Fibroblast of skin of left biceps (primary cell): Measurements from ENCODE around the gene WBP2.

ENCODE experiments used
- DNase-seq, 2 experiments: peaks; one replicate each; pipeline ENCODE4 v3.0.0-alpha.2; 2013; ENCODE audit warnings: low read depth in 2 of 2

WBP2 gene

GRCh38 chr17:75845058-75845711, 9.9 kb downstream of the WBP2 start:
- no peak for DNase-seq

- no peak for DNase-seq
Measured at GRCh38 chr17:75844530-75845057, 10.5 kb downstream of the WBP2 start.

- no peak for DNase-seq
Measured at GRCh38 chr17:75843577-75844529, 11.3 kb downstream of the WBP2 start, which contains the start of gene UNC13D. TSS of gene UNC13D (minus strand) at chr17:75844404. CDS start at chr17:75844337, 67 bp downstream.

GRCh38 chr17:75842963-75843576, 12.1 kb downstream of the WBP2 start:
- no peak for DNase-seq

GRCh38 chr17:75842411-75842810, 12.7 kb downstream of the WBP2 start:
- DNase-seq, result no peak

GRCh38 chr17:75840799-75841164, 14.4 kb downstream of the WBP2 start:
- no peak for DNase-seq

GRCh38 chr17:75839942-75840798, 15.0 kb downstream of the WBP2 start:
- no peak for DNase-seq

GRCh38 chr17:75838410-75838809, 16.7 kb downstream of the WBP2 start:
- no peak for DNase-seq

GRCh38 chr17:75837899-75838298, 17.2 kb downstream of the WBP2 start:
- no peak for DNase-seq

GRCh38 chr17:75836605-75837004, 18.5 kb downstream of the WBP2 start:
- no peak for DNase-seq

- no peak for DNase-seq
Measured at GRCh38 chr17:75835654-75835987, 19.5 kb downstream of the WBP2 start.

GRCh38 chr17:75834928-75835653, 20.0 kb downstream of the WBP2 start:
- no peak for DNase-seq

GRCh38 chr17:75834279-75834920, 20.7 kb downstream of the WBP2 start:
- DNase-seq, result no peak

GRCh38 chr17:75832652-75833400, 22.3 kb downstream of the WBP2 start:
- DNase-seq, result no peak

GRCh38 chr17:75832164-75832651, 22.9 kb downstream of the WBP2 start:
- DNase-seq, result no peak

GRCh38 chr17:75831032-75831571, 24.0 kb downstream of the WBP2 start:
- no peak for DNase-seq

- DNase-seq, result no peak
Measured at GRCh38 chr17:75830164-75831031, 24.7 kb downstream of the WBP2 start.

- DNase-seq, result no peak
Measured at GRCh38 chr17:75829747-75830146, 25.4 kb downstream of the WBP2 start.
